Fibroblast of the aortic adventitia (primary cell): ENCODE data around the gene CD38. TPM values are rescaled to one million over a fixed set of nuclear protein-coding genes. Genes with fewer than 3 reads are reported as not detected.
"Not testable (repeated sequence)": the region's sequence is repeated elsewhere in the genome, so short reads cannot be mapped to it uniquely, and the experiment has no call there.

Source experiments
- DNase-seq: peaks from one replicate; pipeline ENCODE4 v3.0.0-alpha.2; 2010; ENCODE audit warnings: low read depth
- H3K4me3 ChIP-seq: 2 replicates; pipeline ENCODE4 v1.5.1; 2011; ENCODE audit warnings: low read depth, mild to moderate bottlenecking, control low read depth, low read length, moderate library complexity
- total RNA-seq: library from RNA; depleted of rRNA; stranded (reverse); fragments of >200 nt; gene quantifications from 2 replicates; pipeline ENCODE4 v1.2.3, GENCODE V29; 2012; ENCODE audit warnings: low replicate concordance
- TF ChIP-seq, protein P1 (sequence below): IDR thresholded peaks from 2 replicates; pipeline ENCODE4 v1.5.1; 2011; ENCODE audit warnings: mild to moderate bottlenecking, low read length, control low read depth, inconsistent platforms; ENCODE audit not compliant: insufficient read depth

CD38 gene
- total RNA-seq, 1 donor: not detected

DNA sequence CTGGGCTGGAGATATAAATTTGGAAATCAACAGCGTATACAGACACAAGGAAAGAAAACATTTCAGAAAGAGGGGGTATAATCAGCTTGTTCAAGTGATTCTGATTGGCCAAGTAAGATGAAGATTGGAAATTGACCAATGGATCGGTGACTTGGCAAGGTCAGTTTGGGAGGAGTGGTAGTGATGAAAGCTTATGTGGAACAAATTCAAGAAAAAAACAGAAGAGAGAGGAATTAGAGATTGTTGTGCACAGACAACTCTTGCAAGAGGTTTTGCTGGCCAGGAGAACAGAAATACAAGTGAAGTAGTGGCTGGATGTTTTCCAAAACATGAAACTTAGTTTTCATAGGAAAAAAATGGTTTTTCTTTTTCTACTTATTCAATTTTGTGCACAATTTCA, 16.3 kb downstream of the CD38 start:
- no peak for DNase-seq
- H3K4me3 ChIP-seq: no peak overlapping the region
- TF ChIP-seq, protein P1, sequence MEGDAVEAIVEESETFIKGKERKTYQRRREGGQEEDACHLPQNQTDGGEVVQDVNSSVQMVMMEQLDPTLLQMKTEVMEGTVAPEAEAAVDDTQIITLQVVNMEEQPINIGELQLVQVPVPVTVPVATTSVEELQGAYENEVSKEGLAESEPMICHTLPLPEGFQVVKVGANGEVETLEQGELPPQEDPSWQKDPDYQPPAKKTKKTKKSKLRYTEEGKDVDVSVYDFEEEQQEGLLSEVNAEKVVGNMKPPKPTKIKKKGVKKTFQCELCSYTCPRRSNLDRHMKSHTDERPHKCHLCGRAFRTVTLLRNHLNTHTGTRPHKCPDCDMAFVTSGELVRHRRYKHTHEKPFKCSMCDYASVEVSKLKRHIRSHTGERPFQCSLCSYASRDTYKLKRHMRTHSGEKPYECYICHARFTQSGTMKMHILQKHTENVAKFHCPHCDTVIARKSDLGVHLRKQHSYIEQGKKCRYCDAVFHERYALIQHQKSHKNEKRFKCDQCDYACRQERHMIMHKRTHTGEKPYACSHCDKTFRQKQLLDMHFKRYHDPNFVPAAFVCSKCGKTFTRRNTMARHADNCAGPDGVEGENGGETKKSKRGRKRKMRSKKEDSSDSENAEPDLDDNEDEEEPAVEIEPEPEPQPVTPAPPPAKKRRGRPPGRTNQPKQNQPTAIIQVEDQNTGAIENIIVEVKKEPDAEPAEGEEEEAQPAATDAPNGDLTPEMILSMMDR: no peak

DNA sequence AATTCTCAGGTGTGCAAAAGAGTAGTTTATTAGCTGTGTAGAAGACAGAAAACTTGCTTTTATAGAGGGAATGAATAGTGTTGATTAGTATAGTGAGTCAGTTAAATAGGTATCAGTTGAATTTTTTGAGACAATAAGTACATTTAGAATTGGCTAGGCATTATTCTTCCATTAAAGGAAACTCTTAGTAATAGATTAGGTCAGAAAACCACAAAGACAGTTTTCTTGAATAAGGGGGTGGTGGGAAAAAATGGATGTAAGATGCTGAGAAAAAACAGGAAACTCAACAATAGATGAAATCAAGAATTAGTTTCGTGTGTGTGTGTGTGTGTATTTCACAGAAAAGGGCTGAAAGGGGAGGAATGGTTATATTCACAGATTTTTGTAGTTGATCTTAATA, 16.8 kb downstream of the CD38 start:
- TF ChIP-seq, protein P1: no peak
- DNase-seq: no peak
- no peak overlapping the region for H3K4me3 ChIP-seq

DNA sequence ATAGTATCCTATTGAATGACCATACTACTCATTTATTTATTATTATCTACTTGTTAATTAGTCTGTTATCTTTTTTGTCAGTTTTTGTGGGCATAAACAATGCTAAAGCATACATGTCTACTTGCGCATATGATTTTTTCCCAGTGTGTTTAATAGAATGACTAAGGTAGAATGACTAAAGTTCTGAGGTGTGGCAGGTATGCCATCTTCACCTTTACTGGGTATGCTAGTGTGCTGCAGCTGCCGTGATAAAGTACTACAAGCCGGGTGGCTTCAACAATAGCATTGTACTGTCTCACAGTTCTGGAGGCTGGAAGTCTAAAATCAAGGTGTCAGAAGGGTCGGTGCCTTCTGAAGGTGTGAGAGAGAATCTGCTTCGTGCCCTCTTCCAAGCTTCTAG, 19.2 kb downstream of the CD38 start:
- no peak for DNase-seq
- H3K4me3 ChIP-seq: no peak overlapping the region
- TF ChIP-seq, protein P1: no peak

DNA sequence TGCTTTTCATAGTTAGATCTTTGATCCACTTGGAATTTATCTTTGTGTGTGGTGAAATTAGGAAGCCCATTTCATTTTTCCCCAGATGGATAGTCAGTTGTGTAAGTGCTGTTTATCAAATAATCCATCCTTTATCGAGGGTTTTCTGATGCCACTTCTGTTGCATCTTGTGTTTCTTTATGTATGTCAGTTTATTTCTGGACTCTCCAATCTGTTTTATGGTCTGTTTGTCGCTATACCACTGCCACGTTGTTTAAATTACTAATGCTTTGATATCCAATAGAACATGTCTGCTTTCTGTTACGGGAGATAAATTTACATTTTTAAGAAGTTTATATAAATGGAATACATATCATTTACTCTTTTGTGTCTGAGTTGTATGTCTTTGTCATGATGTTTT, 21.0 kb downstream of the CD38 start:
- H3K4me3 ChIP-seq: no peak overlapping the region
- no peak for DNase-seq
- TF ChIP-seq, protein P1: no peak

DNA sequence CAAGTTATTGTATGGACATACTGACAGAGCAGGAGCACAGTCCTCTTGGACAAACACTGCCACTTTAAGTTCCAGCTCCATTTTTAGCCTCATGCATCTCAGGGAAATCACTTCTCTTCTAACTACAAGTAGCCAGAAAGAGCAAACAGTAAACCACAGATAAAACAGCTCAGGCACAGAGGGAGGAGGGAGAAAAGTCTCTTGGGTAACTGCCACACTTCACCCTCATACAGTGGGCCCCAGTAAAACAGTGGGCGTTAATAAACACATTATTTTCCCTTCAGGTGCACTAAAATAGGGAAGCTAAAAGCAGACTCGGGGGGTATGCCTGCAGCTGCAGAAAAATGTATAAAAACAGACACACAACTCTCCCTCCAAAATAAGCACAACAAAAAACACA, 21.6 kb downstream of the CD38 start:
- TF ChIP-seq, protein P1: no peak
- no peak overlapping the region for H3K4me3 ChIP-seq
- DNase-seq: no peak

DNA sequence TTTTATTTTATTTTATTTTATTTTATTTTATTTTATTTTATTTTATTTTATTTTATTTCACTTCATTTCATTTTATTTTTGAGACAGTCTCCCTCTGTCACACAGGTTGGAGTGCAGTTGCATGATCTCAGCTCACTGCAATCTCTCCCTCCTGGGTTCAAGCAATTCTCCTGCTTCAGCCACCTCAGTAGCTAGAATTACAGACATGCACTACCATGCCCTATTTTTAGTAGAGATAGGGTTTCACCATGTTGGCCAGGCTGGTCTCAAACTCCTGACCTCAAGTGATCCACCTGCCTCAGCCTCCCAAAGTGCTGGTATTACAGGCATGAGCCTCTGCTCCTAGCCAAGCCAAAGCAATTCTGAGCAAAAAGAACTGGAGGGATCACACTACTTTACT, 24.4 kb downstream of the CD38 start:
- not testable (repeated sequence) for DNase-seq, H3K4me3 ChIP-seq

DNA sequence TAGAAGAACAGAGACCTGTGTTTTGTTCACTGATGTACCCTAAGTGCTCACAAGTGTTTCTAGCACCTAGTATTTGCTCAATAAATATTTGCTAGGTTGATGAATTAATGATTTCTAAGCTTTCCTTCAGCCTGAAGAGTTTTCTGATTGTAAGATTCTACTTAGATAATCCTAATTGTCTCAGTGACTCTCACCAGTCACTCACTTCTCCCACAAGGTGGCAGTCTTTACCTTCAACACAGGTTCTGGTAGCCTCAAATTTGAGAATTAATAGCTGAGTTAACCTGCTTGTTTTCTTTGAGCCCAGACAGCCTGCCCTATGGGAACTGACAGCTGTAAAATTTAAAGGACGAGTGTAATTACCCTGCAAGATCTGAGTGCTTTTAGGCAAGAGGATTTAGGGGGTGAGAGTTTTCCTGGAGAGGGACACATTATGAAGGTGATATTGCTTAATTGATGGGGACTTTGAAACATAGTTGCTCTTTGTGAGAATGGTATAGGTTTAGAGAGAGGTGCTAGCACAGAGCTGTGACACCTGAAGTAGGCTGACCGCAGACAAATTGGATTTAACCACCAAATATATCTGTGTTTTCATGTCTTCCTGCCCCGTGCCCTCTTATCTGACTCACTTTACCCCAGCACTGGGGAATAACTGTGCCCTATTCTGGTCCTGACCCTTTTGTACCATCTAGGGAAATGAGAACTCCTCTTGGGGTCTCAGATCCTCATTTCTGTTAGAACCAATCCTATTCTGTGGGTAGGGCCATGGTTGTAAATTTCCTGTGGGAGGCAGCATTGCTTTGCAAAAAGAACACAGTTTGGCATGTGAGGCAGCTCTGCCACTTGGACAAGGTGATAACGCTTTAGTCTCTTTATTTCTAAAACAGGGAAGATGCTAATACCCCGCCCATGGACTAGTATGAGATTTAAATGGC, 27.7 kb downstream of the CD38 start:
- H3K4me3 ChIP-seq: no peak overlapping the region
- TF ChIP-seq, protein P1: peak; percentile 76
- DNase-seq: peak; percentile 77
